ENCODE results near the gene HES6.

The HES6 gene

GRCh38 chr2:238202326-238203093 is 37.3 kb downstream of the HES6 start:
- no peak for DNase-seq (ENCODE audit: low read depth in 2 of 2)

- no peak for DNase-seq (ENCODE audit: low read depth in 2 of 2)
These were observed 49.4 kb downstream of the HES6 start for GRCh38 chr2:238190445-238190844.
